WERI-Rb-1 (cell line): ENCODE measurements around the gene CCDC85C.
A peak's percentile ranks its signal among the peaks of the same experiment; 100 is the strongest.

Experiments
- DNase-seq: peaks from one replicate; pipeline ENCODE4 v3.0.0-alpha.2; 2020
- H3K27ac ChIP-seq: fragments of 250-450 bp; sonication (Bioruptor Pico); 2 replicates; pipeline ENCODE4 v1.5.1; 2020; ENCODE audit warnings: mild to moderate bottlenecking, moderate library complexity
- H3K27me3 ChIP-seq: fragments of 250-450 bp; sonication (Bioruptor Pico); 2 replicates; pipeline ENCODE4 v1.5.1; 2021; ENCODE audit warnings: mild to moderate bottlenecking, low read depth, moderate library complexity; ENCODE audit not compliant: insufficient read depth, severe bottlenecking
- H3K36me3 ChIP-seq: fragments of 250-450 bp; sonication (Bioruptor Pico); 2 replicates; pipeline ENCODE4 v1.5.1; 2020; ENCODE audit warnings: mild to moderate bottlenecking, moderate library complexity
- H3K4me3 ChIP-seq: 2 replicates; pipeline ENCODE4 v1.5.1; 2011; ENCODE audit warnings: low read depth, mild to moderate bottlenecking, control low read depth, low read length
- H3K9me3 ChIP-seq: fragments of 250-450 bp; sonication (Bioruptor Pico); 2 replicates; pipeline ENCODE4 v1.5.1; 2021; ENCODE audit warnings: mild to moderate bottlenecking, moderate library complexity; ENCODE audit not compliant: severe bottlenecking
- TF ChIP-seq, protein P1 (sequence below): IDR thresholded peaks from 2 replicates; pipeline ENCODE4 v1.5.1; 2011; ENCODE audit warnings: low read depth, mild to moderate bottlenecking, control low read depth, inconsistent platforms, low read length

The CCDC85C gene

DNA sequence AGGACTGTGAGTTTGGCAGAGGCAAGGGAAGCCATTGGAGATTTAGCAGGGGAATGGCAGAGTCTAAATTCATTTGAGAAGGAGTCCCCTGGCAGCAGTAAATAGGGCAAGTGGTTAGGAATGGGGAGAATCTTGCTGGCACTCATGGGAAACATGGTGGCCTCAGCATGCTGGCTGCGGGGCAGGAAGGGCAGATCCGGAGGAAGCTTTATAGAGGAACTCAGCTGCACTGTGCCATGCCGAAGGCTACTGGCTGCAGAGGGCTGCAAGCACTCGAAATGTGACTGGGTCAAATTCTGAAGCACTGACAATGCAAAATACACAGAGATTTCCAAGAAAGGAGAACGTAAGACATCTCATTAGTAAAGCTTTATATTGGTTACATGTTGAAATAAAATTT, 98.9 kb downstream of the CCDC85C start:
- Histone ChIP-seq H3K4me3 (no peak overlapping the region), H3K27me3 (no peaks in the 10 kb centered on the region), H3K36me3 (peaks cover 95% of the 10 kb centered on the region), H3K9me3 (no peaks in the 10 kb centered on the region), H3K27ac (no peak overlapping the region)
- TF ChIP-seq, protein P1, sequence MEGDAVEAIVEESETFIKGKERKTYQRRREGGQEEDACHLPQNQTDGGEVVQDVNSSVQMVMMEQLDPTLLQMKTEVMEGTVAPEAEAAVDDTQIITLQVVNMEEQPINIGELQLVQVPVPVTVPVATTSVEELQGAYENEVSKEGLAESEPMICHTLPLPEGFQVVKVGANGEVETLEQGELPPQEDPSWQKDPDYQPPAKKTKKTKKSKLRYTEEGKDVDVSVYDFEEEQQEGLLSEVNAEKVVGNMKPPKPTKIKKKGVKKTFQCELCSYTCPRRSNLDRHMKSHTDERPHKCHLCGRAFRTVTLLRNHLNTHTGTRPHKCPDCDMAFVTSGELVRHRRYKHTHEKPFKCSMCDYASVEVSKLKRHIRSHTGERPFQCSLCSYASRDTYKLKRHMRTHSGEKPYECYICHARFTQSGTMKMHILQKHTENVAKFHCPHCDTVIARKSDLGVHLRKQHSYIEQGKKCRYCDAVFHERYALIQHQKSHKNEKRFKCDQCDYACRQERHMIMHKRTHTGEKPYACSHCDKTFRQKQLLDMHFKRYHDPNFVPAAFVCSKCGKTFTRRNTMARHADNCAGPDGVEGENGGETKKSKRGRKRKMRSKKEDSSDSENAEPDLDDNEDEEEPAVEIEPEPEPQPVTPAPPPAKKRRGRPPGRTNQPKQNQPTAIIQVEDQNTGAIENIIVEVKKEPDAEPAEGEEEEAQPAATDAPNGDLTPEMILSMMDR: no peak
- DNase-seq: no peak

DNA sequence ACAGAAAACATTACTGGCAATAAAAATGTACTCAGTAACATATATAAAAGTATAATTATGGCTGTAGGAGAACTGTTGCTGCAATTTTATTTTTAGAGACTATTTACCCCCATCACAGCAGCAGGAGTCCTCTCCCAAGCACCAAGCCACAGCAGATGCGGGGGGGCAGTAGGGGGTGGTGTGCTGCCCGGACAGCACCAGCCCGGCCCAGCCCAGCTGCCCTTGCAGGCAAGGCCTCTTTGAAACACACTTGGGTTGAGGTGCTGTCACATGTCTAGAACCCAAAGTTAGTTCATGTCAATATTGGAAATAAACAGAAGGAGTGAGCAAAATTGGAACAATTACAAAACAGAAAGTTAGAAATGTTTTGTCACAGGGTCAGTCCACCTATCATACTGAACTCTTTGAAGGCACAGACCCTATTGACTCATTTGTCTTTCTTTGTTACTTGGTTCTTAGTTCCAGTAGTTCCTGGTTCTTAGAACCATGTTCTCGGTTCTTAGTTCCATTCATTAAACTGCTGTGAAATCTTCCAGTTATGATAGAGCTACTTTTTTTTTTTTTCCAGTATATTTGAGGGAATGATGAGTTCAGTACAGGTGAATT, 100.1 kb downstream of the CCDC85C start:
- Histone ChIP-seq H3K9me3 (no peaks in the 10 kb centered on the region), H3K36me3 (peaks cover 87% of the 10 kb centered on the region), H3K4me3 (no peak overlapping the region), H3K27me3 (no peaks in the 10 kb centered on the region), H3K27ac (no peak overlapping the region)
- TF ChIP-seq, protein P1: no peak
- no peak for DNase-seq

DNA sequence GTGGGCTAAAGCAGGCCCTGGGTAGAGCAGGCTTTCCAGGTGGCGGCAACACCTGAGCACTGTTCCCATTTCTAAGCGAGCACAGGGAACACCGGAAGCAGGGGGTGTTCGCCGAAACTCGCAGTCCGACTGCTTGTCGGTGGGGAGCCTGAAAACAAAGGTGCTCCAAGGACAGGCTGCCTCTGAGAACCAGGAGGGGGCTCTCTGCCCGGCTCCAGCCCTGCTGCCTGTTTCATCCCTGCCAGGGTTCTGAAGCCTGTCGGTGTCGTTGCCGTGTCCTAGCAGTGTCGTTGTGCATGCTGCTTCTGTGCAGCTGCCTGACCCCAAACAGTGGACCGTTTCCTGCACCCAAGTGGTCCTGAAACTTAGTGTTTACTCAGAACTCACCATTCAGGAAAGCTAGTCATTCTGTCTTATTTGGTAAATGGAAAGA, 101.0 kb downstream of the CCDC85C start:
- no peak for DNase-seq
- no peaks in the 10 kb centered on the region for H3K27me3 ChIP-seq
- no peaks in the 10 kb centered on the region for H3K9me3 ChIP-seq
- no peak overlapping the region for H3K4me3 ChIP-seq
- peaks cover 85% of the 10 kb centered on the region for H3K36me3 ChIP-seq
- TF ChIP-seq, protein P1: 0 out of 2 replicates have a peak, but pooled peaks have one; percentile 6
- H3K27ac ChIP-seq: no peak overlapping the region

DNA sequence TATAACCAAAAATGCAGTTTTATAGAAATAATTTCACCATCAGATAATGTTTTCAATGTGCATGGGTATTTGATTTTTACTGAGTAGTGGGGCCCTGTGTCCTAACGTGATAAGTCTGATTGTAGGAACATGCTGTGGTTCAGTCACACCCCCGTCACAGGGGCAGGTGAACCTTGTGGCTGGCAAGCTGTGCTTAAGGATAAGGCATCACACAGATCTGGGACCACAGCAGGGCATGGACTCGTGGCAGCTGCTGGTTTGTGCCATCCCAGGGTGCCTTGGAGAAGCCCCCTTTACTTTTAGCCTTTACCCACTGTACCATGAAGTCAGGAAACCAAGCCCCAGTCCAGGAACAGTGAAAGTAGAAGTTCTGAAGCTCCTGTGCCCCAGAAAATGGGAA, 106.1 kb downstream of the CCDC85C start:
- no peak overlapping the region for H3K27ac ChIP-seq
- DNase-seq: no peak
- peaks cover 80% of the 10 kb centered on the region for H3K36me3 ChIP-seq
- H3K4me3 ChIP-seq: no peak overlapping the region
- no peaks in the 10 kb centered on the region for H3K27me3 ChIP-seq
- H3K9me3 ChIP-seq: no peaks in the 10 kb centered on the region
- TF ChIP-seq, protein P1: no peak

DNA sequence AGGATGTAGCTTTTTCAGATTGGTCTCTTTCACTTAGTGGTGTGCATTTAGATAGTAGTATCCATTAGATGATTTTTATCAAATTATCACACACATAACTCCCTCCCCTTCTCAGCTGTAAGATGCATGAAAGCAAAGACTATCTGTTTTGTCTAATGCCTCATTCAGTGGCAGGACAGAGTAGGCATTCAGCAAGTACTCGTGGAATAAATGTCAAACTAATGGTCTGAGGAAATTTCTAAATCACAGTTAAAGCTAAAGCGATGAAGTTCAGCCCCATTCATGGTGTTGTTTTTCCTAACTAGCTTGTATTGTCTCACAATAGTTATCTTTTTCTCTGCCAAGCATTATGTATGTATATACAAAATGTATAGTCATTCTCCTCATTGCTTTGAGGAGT, 106.7 kb downstream of the CCDC85C start:
- DNase-seq: no peak
- Histone ChIP-seq H3K9me3 (no peaks in the 10 kb centered on the region), H3K4me3 (no peak overlapping the region), H3K27ac (no peak overlapping the region), H3K36me3 (peaks cover 80% of the 10 kb centered on the region), H3K27me3 (no peaks in the 10 kb centered on the region)
- TF ChIP-seq, protein P1: no peak

DNA sequence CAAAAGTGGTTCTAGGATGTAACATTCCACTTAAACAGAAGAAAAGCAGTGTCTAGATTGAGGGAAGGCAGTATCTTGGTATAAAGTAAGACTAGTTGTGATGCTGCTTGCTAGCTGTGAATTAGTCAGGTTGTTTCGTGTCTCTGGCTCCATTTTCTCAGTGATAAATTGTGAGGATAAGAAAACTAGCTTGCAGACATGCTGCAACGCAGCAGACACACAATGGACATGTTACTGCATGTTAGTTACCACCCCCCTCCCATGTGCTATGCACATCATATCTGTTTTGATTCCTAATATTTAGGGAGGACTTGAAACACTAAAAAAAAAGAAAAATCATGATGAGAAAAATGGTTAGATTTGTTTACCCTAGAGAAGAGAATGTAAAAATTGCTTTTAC, 119.9 kb downstream of the CCDC85C start:
- H3K36me3 ChIP-seq: no peaks in the 10 kb centered on the region
- no peaks in the 10 kb centered on the region for H3K9me3 ChIP-seq
- H3K27ac ChIP-seq: no peak overlapping the region
- no peak overlapping the region for H3K4me3 ChIP-seq
- DNase-seq: no peak
- TF ChIP-seq, protein P1: no peak
- H3K27me3 ChIP-seq: no peaks in the 10 kb centered on the region
